Measurements from ENCODE around the gene CYSLTR2. TPM values are rescaled to one million over a fixed set of nuclear protein-coding genes. Genes with fewer than 3 reads are reported as not detected.
A peak's percentile ranks its signal among the peaks of the same experiment; 100 is the strongest.

The CYSLTR2 gene
- total and polyA plus RNA-seq, 9 of the 15 experiments (the other 6 are each of a cell fraction or from before 2014, with no cell fraction given) = not detected

- TF ChIP-seq TGIF2 (CRISPR knock-in tag; IDR thresholded peaks at IDR 0.05) = no peak
- no peak for TF ChIP-seq TBL1XR1 (IDR thresholded peaks at IDR 0.05; ENCODE audit: low read length in 2 of 2)
- TF ChIP-seq NBN (IDR thresholded peaks at IDR 0.05; ENCODE audit: low read depth) = no peak
- no peak for TF ChIP-seq ZNF197 (CRISPR knock-in tag; IDR thresholded peaks at IDR 0.05; ENCODE audit: low read depth)
Measured at GRCh38 chr13:48750588-48751383, 97.1 kb downstream of the CYSLTR2 start (continued).

GRCh38 chr13:48760626-48761025 lies 106.9 kb downstream of the CYSLTR2 start:
- WGBS (ENCODE audit: insufficient coverage, low coverage, missing lambda C conversion rate) = 7% methylated on average over 9 of the region's 9 CpGs
- Histone ChIP-seq H3K4me2 (ENCODE audit: insufficient read depth, low read length) (peak overlapping the region; percentile 8; the same call in 1 of the 2 replicates), H3K9me1 (ENCODE audit: control insufficient read depth, insufficient read depth, low read length) (no peaks in the 10 kb centered on the region), H3K9me3 (replicated peaks; ENCODE audit: control insufficient read depth, insufficient read depth, low read depth, low read length) (0 out of 2 replicates have a peak, but pooled peaks cover 3% of the 10 kb centered on the region), H3K27me3 (ENCODE audit: control insufficient read depth in 2 of 2, insufficient read depth in 2 of 2, low read length in 2 of 2) (no peaks in the 10 kb centered on the region), H2AFZ (ENCODE audit: low read depth, low read length) (peak overlapping the region; percentile 53), H3K36me3 (ENCODE audit: control insufficient read depth, insufficient read depth, low read length) (no peaks in the 10 kb centered on the region), H3K9ac (ENCODE audit: insufficient read depth in 1 of 2, low read depth in 2 of 2, low read length in 2 of 2) (no peak overlapping the region), H3K4me1 (replicated peaks in 1 of 2; ENCODE audit: control insufficient read depth in 2 of 2, insufficient read depth in 2 of 2, low read length in 2 of 2) (no peaks in the 10 kb centered on the region), H3K4me3 (no peak overlapping the region), H3K27ac (ENCODE audit: extremely low read depth, low read depth, low read length) (no peak overlapping the region), H4K20me1 (replicated peaks; ENCODE audit: control insufficient read depth, insufficient read depth, low read length) (no peaks in the 10 kb centered on the region), H3K79me2 (ENCODE audit: control insufficient read depth, insufficient read depth, low read length) (no peaks in the 10 kb centered on the region)
- ATAC-seq (no peak), DNase-seq (ENCODE audit: extremely low read depth in 1 of 4, low spot score in 3 of 4) (no peak), FAIRE-seq (no peak)
- in situ Hi-C loops (cut with MboI) = loop anchor here (25.0 kb wide), 1 partner anchor 423 kb away; no protein-coding TSS in a partner anchor
- CTCF ChIA-PET (ENCODE audit: low intra/inter-chr PET ratio) = no interaction called here
- intact Hi-C loops (cut with micrococcal nuclease) = loop anchor here (10.0 kb wide), 1 partner anchor 426 kb away; no protein-coding TSS in a partner anchor
- POLR2A ChIA-PET = no interaction called here
- no TSS peak for BruUV-seq (replicated peaks)
- TF ChIP-seq POLR2G (IDR thresholded peaks at IDR 0.05; ENCODE audit: low read depth, low read length) = no peak
- no peak for TF ChIP-seq CBX2 (IDR thresholded peaks at IDR 0.05; ENCODE audit: insufficient read depth, low read length, poor library complexity, severe bottlenecking)
- no peak for TF ChIP-seq POLR2A (conservative IDR thresholded peaks at IDR 0.05)
- TF ChIP-seq HDGF (IDR thresholded peaks at IDR 0.05) = no peak
- TF ChIP-seq ZNF766 (CRISPR knock-in tag; conservative IDR thresholded peaks at IDR 0.05) = no peak
- no peak for TF ChIP-seq ZBTB8A (IDR thresholded peaks at IDR 0.05; ENCODE audit: partially characterized antibody)
- no peak for TF ChIP-seq ZNF224 (CRISPR knock-in tag; IDR thresholded peaks at IDR 0.05)
- TF ChIP-seq CGGBP1 (CRISPR knock-in tag; IDR thresholded peaks at IDR 0.05) = no peak
- no peak for TF ChIP-seq POU5F1 (IDR thresholded peaks at IDR 0.05; ENCODE audit: borderline replicate concordance, low read depth, low read length, partially characterized antibody)
- TF ChIP-seq PHB2 (IDR thresholded peaks at IDR 0.05; ENCODE audit: low read depth) = no peak
- TF ChIP-seq SMAD4 (CRISPR knock-in tag; conservative IDR thresholded peaks at IDR 0.05) = no peak
- TF ChIP-seq ERF (CRISPR knock-in tag; IDR thresholded peaks at IDR 0.05) = no peak
- no peak for TF ChIP-seq ZNF830 (CRISPR knock-in tag; IDR thresholded peaks at IDR 0.05)
- TF ChIP-seq ZNF408 (CRISPR knock-in tag; IDR thresholded peaks at IDR 0.05; ENCODE audit: low read depth) = no peak
- no peak for TF ChIP-seq ELK1 (CRISPR knock-in tag; IDR thresholded peaks at IDR 0.05)
- TF ChIP-seq GATAD2B (IDR thresholded peaks at IDR 0.05; ENCODE audit: borderline replicate concordance) = no peak
- TF ChIP-seq E2F1 (CRISPR knock-in tag; IDR thresholded peaks at IDR 0.05) = no peak

Measured in K562 (cell line).